Fibroblast of pulmonary artery (primary cell): ENCODE data around the gene MKRN2OS.

ENCODE experiments used
- DNase-seq: peaks from one replicate; pipeline ENCODE4 v3.0.0-alpha.2; 2010; ENCODE audit warnings: low read depth
- H3K4me3 ChIP-seq: replicated peaks from 2 replicates; pipeline ENCODE4 v1.5.1; 2011; ENCODE audit warnings: low read depth, mild to moderate bottlenecking, control low read depth, low read length, moderate library complexity
- TF ChIP-seq, protein P1 (sequence below): IDR thresholded peaks from 2 replicates; pipeline ENCODE4 v1.5.1; 2011; ENCODE audit warnings: mild to moderate bottlenecking, control low read depth, low read length, inconsistent platforms; ENCODE audit errors: missing control alignments

Gene MKRN2OS

DNA sequence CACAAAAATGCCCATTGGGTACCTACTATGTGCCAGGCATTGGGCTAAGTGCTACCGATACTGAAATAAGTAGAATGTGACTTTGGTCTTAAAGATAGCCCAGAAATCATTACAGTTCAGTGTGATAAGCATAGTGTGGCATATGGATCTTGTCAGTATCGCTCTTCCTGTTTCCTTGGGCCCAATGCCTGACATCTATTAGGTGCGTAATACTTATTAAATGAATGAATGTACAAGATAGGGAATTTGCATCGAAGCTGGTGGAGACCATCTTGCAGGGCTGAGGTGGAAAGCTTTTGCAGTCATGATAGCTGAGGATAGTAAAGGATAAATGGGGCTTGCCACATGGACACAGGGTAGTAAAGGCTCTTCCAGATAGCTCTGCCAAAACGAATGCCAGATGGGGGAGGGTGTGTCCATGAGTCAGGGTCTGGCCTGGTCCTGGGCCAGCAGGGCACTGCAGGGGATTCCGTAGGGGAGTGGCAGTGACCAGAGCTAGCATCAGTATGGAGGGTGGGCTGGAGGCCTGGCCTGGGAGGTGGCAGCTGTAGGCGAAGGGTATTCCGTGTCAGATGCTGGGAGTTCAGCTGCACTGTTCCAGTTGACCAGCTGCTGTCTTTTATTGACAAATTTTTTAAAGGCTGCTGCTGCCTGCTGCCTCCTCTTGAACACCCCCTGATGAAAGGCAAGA is 37.6 kb downstream of the MKRN2OS start:
- TF ChIP-seq, protein P1, sequence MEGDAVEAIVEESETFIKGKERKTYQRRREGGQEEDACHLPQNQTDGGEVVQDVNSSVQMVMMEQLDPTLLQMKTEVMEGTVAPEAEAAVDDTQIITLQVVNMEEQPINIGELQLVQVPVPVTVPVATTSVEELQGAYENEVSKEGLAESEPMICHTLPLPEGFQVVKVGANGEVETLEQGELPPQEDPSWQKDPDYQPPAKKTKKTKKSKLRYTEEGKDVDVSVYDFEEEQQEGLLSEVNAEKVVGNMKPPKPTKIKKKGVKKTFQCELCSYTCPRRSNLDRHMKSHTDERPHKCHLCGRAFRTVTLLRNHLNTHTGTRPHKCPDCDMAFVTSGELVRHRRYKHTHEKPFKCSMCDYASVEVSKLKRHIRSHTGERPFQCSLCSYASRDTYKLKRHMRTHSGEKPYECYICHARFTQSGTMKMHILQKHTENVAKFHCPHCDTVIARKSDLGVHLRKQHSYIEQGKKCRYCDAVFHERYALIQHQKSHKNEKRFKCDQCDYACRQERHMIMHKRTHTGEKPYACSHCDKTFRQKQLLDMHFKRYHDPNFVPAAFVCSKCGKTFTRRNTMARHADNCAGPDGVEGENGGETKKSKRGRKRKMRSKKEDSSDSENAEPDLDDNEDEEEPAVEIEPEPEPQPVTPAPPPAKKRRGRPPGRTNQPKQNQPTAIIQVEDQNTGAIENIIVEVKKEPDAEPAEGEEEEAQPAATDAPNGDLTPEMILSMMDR: no peak
- peak overlapping the region; percentile 6 for H3K4me3 ChIP-seq

DNA sequence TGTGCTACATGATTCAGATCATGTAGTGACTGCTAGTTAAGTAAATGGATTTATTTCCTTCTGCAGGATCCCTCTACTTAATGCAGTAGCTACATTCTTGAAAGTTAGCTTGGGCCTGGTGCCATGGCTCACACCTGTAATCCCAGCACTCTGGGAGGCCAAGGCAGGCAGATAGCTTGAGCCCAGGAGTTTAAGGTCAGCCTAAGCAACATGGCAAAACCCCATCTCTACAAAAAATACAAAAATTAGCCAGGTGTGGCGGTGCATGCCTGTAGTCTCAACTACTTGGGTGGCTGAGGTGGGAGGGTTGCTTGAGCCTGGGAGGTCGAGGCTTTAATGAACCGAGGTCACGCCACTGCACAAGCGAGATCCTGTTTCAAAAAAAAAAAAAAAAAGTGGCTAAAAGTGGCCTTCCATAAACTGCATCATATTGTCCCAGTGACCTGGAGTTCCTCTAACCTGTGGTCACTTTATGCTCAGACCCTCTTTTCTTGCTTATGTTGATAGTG is 39.0 kb downstream of the MKRN2OS start:
- TF ChIP-seq, protein P1: no peak
- DNase-seq: no peak

More for the DNA sequence above, 37.6 kb downstream of the MKRN2OS start:
- peak; percentile 58 for DNase-seq

DNA sequence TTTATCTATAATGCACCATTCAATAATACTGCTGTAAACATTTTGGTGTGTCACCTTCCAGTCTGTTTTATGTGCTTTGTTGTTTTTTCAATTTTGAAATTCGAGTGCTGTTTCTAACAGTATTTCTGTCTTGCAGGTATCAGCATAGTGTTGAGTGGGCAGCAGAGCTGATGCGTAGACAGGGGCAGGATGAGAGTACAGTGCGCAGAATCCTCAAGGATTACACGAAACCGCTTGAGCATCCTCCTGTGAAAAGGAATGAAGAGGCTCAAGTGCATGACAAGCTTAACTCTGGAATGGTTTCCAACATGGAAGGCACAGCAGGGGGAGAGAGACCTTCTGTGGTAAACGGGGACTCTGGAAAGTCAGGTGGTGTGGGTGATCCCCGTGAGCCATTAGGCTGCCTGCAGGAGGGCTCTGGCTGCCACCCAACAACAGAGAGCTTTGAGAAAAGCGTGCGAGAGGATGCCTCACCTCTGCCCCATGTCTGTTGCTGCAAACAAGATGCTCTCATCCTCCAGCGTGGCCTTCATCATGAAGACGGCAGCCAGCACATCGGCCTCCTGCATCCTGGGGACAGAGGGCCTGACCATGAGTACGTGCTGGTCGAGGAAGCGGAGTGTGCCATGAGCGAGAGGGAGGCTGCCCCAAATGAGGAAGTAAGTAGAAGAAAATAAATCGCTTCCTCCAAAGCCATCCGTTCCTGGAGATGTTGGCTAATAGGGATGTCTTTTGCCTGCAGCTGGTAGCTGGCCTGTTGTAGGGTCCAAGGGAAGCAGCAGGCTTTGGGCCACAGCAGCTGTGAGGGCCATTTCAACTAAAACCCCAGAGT is 42.0 kb downstream of the MKRN2OS start:
- no peak overlapping the region for H3K4me3 ChIP-seq

More for the DNA sequence above, 39.0 kb downstream of the MKRN2OS start:
- H3K4me3 ChIP-seq: no peak overlapping the region

DNA sequence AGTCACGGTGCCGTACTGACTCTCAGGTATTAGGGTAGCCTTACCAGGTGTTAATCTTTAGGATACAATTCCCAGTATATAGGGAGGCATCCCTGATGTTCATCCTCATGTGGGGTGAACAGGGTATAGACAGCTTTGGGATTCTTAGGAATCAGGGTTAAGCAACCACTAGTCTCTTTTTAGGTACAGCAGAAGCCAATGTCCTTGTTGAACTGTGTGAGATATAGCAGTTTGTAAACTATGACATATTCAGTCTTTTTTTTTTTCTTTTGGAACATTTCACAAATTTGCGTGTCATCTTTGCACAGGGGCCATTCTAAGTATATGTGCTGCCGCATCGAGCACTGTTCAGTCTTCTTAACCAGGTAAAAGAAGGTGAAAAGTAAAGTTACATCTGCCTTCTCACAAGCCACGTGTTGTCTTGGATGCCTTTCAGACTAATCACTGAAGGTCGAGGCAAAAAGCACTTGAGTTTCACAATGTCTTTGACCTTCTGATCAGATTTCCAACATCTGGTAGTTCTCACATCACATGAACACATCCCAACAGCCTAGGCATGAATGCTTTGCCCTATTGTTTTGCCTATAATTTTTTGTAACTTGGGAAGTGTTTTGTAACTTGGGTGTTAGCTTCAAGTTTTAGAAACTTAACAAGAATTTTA is 43.8 kb downstream of the MKRN2OS start:
- TF ChIP-seq, protein P1: no peak
- DNase-seq: peak; percentile 89
- H3K4me3 ChIP-seq: no peak overlapping the region

More for the DNA sequence above, 42.0 kb downstream of the MKRN2OS start:
- TF ChIP-seq, protein P1: no peak
- DNase-seq: no peak

DNA sequence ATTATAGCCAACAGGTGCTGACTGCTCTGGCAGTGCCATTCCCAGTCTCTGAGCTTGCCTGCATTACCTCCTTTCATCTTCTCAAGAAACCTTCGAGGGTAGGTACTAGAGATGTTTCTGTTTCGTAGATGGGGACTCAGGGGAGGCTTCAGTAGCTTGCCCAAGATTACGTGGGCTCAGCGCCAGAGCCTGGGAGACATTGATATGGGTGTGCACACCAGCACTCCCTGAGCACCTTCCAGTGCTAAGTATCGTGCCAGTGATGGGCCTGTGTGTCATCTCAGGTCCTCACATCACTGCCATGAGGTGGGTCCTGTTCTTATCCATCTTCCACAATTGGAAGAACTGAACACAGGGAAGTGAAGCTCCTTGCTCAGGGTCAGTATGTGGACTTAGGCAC is 45.8 kb downstream of the MKRN2OS start:
- DNase-seq: no peak
- TF ChIP-seq, protein P1: no peak
- no peak overlapping the region for H3K4me3 ChIP-seq

DNA sequence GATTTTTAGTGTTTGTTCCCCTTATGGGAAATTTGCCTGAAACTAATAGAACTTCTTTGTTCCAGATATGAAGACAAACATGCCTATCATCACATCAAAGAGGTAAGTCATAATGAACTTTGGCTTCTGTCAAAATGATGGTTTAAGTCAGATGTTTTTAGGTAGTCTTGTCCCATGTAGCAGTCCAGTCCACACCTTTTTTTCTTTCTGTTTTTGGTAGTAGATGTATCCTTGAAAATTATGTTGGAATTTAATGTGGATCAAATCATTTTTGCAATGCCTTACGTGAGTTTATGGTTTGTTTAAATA is 48.9 kb downstream of the MKRN2OS start:
- H3K4me3 ChIP-seq: no peak overlapping the region
- no peak for DNase-seq
- TF ChIP-seq, protein P1: no peak
